ENCODE data around the gene ACOD1.

The ACOD1 gene

DNA sequence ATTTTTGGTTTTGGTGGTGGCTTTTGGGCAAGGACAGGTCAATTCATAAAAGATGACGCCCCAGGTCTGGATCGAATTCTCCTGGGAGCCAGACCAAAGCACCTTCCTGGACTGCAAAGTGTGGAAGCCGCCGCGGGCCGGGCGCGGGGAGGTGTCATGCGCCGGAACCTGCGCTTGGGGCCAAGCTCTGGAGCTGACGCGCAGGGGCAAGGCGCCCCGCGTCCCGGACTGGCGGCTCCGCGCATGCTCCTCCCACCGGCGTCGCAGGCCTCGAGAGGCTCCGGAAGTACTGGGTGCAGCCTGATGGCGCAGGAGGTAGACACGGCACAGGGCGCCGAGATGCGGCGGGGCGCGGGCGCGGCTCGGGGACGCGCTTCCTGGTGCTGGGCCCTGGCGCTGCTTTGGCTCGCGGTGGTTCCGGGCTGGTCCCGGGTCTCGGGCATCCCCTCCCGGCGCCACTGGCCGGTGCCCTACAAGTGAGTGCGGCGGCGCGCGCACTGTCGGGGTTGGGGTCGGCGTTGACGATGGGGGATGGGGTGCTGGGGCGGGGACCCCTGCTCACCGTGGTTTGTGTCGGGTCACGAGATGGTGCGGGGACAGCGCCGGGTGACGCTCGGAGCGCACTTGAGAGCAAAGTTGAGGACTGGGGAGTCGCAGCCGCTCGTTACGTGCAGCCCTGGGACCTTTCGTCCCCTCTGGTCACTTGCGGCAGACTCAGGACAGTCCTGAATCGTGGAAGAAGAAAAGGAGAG is 43.7 kb downstream of the ACOD1 start, which contains the start of gene CLN5:
Gene CLN5 (plus strand): TSS at position 286 of the 752 bp plus-strand sequence. CDS start 18 bp downstream, at position 304.
- DNase-seq (ENCODE audit: low read depth, low spot score): peak; percentile 62

- DNase-seq (ENCODE audit: low read depth, low spot score): no peak
Observed at GRCh38 chr13:76992548-76993001, 44.3 kb downstream of the ACOD1 start.

DNA sequence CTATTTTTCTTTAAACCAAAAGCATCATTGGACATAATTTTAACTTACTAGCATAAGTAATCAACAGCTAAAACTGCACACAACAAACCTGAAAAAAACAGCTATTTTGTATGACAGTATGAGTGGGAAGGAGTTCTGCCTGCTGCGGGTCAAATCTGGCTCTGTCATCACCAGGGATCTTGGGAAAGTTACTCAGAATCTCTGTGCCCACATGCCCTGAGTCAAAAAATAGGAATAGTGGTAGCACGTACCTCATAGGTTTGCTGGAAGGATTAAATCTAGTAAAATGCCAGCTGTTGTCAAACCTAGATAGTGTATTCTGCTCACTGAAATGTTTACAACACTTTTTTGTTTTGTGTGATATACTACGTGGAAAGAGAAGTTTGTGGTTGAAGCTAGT is 44.7 kb downstream of the ACOD1 start:
- no peak for DNase-seq (ENCODE audit: low read depth, low spot score)

DNA sequence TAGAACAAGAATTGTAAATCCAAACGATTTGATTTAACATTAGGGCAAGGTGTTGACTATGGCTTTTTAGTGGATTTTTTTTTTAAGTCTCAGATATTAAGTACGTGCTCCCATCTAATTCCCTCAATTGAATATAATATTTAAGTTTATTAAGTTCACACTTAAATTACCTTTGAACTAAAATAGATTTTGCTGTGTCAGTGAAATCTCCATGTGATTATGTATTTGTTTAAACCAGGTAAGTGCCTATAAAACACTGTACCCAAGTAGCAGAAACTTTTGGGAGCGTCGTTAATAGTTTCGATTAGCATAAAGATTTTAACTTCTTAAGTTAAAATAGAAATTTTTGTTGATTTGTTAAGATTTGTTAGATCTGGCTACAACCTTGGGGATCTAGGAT is 45.2 kb downstream of the ACOD1 start:
- DNase-seq (ENCODE audit: low read depth, low spot score): no peak

- DNase-seq (ENCODE audit: low read depth, low spot score): no peak
Observed at GRCh38 chr13:76994281-76994680, 46.0 kb downstream of the ACOD1 start.

DNA sequence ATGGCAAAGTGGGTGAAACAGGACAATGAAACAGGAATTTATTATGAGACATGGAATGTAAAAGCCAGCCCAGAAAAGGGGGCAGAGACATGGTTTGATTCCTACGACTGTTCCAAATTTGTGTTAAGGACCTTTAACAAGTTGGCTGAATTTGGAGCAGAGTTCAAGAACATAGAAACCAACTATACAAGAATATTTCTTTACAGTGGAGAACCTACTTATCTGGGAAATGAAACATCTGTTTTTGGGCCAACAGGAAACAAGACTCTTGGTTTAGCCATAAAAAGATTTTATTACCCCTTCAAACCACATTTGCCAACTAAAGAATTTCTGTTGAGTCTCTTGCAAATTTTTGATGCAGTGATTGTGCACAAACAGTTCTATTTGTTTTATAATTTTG is 52.2 kb downstream of the ACOD1 start:
- DNase-seq (ENCODE audit: low read depth, low spot score): no peak

DNA sequence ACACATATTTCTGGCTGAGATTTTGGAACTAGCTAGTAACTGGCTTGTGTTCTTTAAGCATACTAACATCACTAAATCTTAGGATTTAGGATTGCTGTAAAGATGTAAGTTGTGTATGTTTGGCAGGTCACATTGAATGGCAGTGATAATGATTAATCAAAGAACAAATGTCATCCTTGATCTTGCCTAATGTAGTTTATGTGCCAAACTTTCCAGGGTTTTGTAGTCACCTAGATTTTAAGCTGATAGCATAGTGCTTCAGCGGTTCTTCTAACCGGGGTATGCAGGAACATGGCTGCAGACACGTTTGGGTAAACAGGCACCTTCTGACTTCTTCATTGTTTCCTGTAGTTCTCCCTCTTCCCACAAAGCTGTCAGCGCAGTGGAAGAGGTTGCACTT is 53.2 kb downstream of the ACOD1 start:
- DNase-seq (ENCODE audit: low read depth, low spot score): no peak

DNA sequence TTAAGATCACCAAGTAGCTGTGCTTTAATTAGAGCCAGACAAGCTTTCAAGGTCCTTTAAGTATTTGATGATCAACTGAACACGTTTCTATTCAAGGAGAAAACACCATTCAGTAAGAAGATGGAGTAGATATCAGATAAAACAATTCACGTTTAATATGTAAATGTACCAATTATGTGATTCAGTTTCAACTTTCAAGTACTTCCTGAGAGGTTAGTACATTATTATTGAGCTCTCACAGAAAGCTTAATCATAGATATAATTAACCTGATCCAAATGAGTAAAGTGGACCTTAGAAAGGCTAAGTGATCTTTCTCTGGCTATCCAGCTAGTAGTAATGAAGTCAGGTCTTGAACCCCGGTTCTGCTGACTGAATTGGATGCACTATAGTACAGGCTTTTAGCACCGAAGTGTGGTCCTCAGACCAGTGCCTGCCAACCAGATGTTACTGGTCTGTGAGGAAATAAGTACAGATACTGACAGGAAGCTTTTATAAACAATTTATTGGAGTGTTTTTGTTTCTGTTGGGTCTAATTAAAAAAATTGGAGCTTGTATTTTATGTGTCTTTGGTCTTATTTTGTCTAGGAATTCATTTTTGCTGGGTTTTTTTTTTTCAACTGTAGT is 53.8 kb downstream of the ACOD1 start:
- no peak for DNase-seq (ENCODE audit: low read depth, low spot score)

DNA sequence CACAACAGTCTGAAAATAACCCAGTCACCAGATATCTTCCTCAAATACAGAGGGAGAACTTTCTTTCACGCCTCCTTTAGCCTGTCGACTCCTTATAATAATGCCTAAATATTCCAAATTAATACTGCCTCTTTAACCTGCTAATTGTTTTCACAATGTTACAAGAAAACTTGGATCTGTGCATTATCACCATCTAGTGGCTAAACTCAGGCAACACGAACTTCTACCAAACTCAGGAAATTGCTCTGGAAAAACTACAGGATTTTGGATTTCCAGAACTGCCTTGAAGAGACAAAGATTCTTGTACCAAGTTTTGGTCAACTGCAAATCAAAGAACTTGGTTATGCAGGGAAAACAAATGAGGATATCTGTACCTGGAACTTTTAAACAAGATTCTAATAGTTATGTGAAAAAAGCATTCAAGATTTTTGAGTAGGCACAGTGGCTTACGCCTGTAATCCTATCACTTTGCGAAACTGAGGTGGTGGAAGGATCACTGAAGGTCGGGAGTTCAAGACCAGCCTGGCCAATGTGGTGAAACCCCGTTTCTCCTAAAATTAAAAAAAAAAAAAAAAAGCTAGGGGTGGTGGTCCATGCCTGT is 54.4 kb downstream of the ACOD1 start:
- no peak for DNase-seq (ENCODE audit: low read depth, low spot score)

Measured in smooth muscle cell of the brain vasculature (primary cell).